HG02943 (cell line): ENCODE results near the gene CXorf49.
"Not testable (repeated sequence)": the region's sequence is repeated elsewhere in the genome, so short reads cannot be mapped to it uniquely, and the experiment has no call there.

Experiments used
- ATAC-seq: cut with Tn5 transposase; IDR thresholded peaks from one replicate; pipeline ENCODE4 v1.9.1; 2021; ENCODE audit warnings: mild to moderate bottlenecking, low read depth, moderate library complexity; ENCODE audit not compliant: unreplicated experiment

CXorf49 gene

GRCh38 chrX:71675636-71676035 lies 42.4 kb downstream of the CXorf49 start:
- not testable (repeated sequence) for ATAC-seq

DNA sequence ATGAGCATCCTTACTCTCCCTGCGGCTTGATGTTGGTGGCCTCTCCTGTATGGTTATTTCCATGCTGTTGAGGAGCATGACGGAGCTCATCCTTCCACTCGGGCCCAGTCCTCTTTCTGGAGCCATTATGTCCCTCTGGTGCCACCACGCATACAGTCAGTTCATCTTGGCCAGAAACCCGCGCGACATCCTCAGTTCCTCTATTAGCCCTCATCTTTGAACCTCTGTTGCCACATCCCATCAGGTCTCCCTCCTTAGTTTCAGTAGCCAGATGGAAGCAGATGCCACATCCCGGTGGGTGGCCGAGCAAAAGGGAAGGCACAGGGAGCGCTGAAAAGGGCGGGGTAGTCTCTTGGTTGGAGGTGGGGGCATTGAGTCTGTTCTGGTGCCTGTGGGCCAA lies 46.1 kb downstream of the CXorf49 start:
- ATAC-seq: no peak

DNA sequence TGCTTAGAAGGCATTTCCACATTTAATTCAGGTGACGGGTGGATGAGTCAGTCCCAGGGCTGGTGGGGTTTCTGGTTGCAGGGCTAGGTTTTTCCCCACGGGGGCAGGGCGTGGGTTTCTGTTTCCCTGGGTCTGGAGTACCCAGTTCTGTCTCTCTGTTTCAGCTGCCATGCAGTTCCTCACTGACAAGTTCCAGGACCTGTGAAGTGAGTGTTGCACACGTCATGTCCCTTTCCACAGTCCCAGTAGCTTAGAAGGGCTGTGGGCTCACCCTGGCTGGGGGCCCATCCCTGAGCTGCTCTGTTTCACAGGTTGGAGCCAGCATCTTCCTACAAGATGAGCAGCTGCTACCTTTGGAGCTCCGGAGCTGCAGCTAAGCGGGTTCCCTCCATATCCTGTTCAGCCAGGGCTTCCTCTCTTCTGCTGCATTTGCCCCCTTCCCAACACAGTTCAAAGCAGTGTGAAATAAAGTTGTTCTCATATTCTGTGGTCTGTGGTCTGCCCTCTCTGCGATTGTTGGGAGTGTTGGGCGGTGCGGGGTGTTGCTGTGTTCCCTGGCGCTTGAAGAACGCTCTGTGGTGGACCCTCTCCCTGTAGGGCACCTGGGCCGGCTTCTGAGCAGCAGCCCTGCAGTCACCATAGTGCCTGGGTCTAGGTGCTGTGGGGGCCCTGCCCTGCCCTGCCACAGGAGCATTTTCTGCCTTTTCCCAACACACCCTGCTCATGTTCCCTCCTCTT lies 46.9 kb downstream of the CXorf49 start:
- ATAC-seq: no peak

DNA sequence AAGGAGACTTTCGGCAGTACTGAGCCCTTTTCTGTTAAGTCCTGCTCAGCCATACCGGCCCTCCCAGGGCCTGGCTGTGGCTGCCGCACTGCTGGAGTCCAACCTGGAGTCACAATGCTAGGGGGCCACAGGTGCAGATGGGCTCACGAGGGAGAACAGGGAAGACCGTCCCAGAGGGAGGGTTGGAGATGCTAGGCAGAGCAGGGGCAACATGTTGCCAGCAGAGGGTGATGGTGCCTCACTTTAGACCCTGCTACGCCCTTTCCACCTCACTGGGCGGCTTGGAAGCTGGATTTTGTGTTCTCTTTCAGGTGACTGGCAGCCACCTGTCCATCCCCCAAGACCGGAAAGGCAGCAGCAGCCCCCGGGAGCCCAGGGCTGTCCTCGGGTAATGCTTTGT lies 48.1 kb downstream of the CXorf49 start:
- not testable (repeated sequence) for ATAC-seq

DNA sequence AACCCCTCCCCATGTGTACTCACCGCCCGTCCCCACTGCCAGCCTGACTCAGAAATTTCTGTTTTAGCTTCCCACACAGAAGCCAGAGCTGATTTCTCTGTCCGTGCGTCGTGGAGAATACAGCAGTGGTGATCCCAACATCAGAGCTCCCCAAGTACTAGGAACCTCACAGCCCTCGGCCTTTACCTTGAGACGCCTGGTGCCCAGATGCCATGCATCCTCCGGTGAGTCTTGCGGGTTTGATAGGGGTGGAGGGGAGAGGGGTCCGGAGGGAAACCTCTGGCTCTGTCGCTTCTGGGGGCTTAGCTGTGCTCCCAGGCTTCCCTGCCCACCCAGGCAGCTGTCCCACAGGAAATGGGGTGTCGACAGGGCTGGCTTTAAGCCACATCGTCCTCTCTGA lies 48.6 kb downstream of the CXorf49 start:
- no peak for ATAC-seq

- no peak for ATAC-seq
Observed at GRCh38 chrX:71668248-71668595, 49.9 kb downstream of the CXorf49 start.

GRCh38 chrX:71667328-71668247 lies 50.5 kb downstream of the CXorf49 start, which contains the start of gene LOC101059915:
Gene LOC101059915 (plus strand): TSS chrX:71667546.
- no peak for ATAC-seq

- no peak for ATAC-seq
Observed at GRCh38 chrX:71666240-71667223, 51.6 kb downstream of the CXorf49 start.

- ATAC-seq: no peak
Observed at GRCh38 chrX:71665747-71666146, 52.3 kb downstream of the CXorf49 start.

DNA sequence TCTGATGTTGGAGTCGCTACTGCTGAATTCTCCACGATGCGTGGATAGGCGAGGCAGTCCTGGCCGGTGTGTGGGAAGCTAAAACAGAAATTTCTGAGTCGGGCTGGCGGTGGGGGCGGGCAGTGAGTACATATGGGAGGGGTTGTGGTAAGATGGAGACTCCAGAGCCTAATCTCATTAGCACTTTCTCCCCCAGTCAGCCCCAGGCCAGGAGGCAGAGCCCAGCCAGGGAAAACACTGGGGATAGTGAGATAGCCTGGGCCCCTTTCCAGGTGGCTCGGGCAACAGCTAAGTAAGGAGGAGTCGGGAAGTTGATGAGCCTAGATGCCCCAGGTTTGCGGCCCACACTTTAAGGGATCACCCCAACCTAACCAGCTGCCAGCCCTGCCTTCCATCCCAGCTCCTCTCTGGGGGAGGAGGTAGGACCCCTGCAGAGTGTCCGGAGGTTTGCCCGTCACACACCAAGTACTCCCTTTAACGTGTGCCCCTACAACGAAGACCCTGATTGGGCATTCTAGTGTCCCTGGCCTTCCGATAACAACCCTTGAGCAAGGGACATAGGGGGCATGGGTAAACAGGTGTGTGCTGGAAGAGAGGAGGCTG lies 53.1 kb downstream of the CXorf49 start:
- no peak for ATAC-seq
